Astrocyte of the spinal cord (primary cell): ENCODE data around the gene FRMD5.
"Not testable (repeated sequence)": the region's sequence is repeated elsewhere in the genome, so short reads cannot be mapped to it uniquely, and the experiment has no call there.

ENCODE experiments used
- DNase-seq: peaks from one replicate; pipeline ENCODE4 v3.0.0; 2011; ENCODE audit warnings: low read depth, low spot score
- H3K4me3 ChIP-seq: 2 replicates; pipeline ENCODE4 v1.5.1; 2011; ENCODE audit warnings: low read depth, mild to moderate bottlenecking, low read length, moderate library complexity
- in situ Hi-C: cut with HindIII; loops from 2 replicates; pipeline ENCODE4 v1.10.0; 2017; ENCODE audit warnings: low sequenced_read_pairs
- TF ChIP-seq, protein P1 (sequence below): IDR thresholded peaks from 2 replicates; pipeline ENCODE4 v1.5.1; 2012; ENCODE audit warnings: low read depth, mild to moderate bottlenecking, low read length, inconsistent platforms

The FRMD5 gene

DNA sequence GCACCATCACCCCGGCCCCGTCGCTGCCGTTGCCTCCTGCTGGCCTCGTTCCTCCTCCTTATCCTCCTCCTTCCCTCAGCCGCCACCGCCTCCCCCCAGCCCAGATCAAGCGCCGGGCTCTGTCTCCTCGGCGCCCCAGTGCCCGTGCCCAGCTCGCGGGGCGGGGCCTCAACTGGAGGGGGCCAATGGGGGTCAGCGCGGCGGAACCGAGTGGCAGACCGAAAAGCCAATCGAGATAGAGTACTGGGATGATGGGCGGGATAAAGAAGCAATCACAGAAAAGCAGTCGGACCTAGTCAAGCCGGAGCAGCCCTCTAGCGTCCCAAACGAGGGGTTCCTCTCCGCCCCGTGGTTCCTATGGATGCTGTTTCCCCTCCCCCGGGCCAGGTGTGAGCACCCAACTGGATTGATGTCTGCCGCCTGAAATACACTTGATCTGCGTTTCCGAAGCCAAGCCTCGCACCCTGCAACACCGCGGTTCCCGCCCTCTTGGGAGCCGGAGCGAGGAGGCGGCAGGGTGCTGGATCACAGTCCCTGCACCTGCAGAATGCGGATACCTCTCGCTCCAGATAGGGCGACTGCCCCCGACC is at the start of gene FRMD5:
Gene FRMD5 (minus strand): TSS at position 121 of the 590 bp plus-strand sequence.
- peak within 1 kb of the TSS; percentile 77 for H3K4me3 ChIP-seq
- TF ChIP-seq, protein P1, sequence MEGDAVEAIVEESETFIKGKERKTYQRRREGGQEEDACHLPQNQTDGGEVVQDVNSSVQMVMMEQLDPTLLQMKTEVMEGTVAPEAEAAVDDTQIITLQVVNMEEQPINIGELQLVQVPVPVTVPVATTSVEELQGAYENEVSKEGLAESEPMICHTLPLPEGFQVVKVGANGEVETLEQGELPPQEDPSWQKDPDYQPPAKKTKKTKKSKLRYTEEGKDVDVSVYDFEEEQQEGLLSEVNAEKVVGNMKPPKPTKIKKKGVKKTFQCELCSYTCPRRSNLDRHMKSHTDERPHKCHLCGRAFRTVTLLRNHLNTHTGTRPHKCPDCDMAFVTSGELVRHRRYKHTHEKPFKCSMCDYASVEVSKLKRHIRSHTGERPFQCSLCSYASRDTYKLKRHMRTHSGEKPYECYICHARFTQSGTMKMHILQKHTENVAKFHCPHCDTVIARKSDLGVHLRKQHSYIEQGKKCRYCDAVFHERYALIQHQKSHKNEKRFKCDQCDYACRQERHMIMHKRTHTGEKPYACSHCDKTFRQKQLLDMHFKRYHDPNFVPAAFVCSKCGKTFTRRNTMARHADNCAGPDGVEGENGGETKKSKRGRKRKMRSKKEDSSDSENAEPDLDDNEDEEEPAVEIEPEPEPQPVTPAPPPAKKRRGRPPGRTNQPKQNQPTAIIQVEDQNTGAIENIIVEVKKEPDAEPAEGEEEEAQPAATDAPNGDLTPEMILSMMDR = peak; percentile 62
- DNase-seq = peak; percentile 97
- in situ Hi-C loops = no loop called here

- TF ChIP-seq, protein P1 = peak; percentile 39
- in situ Hi-C loops = no loop called here
- H3K4me3 ChIP-seq = no peak overlapping the region
- DNase-seq = no peak
Measured at GRCh38 chr15:44243829-44244228, 48.8 kb upstream of the FRMD5 start.

GRCh38 chr15:44243141-44243540 is 48.1 kb upstream of the FRMD5 start:
- in situ Hi-C loops = no loop called here
- TF ChIP-seq, protein P1 = no peak
- H3K4me3 ChIP-seq = no peak overlapping the region
- DNase-seq = no peak

GRCh38 chr15:44231842-44232241 is 36.8 kb upstream of the FRMD5 start:
- in situ Hi-C loops = no loop called here
- no peak for DNase-seq

DNA sequence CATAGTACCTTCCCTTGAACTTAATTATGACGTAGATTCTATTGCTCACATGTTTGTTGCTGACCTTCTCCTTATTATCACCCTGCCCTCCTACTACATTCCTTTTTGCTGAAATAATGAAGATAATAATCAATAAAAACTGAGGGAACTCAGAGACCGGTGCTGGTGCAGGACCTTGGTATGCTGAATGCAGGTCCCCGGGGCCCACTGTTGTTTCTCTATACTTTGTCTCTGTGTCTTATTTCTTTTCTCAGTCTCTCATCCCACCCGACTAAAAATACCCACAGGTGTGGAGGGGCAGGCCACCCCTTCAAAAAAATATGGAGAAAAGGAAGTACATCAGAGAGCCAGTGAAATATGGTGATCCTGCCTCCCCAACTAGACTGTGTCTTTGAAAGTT is 34.2 kb upstream of the FRMD5 start:
- DNase-seq, H3K4me3 ChIP-seq, in situ Hi-C loops: not testable (repeated sequence)

More at GRCh38 chr15:44231842-44232241, 36.8 kb upstream of the FRMD5 start:
- TF ChIP-seq, protein P1 = no peak
- no peak overlapping the region for H3K4me3 ChIP-seq

- TF ChIP-seq, protein P1 = no peak
- DNase-seq = no peak
- in situ Hi-C loops = no loop called here
- no peak overlapping the region for H3K4me3 ChIP-seq
Measured at GRCh38 chr15:44227584-44227983, 32.5 kb upstream of the FRMD5 start.

GRCh38 chr15:44227001-44227400 is 31.9 kb upstream of the FRMD5 start:
- in situ Hi-C loops = not testable (repeated sequence)

GRCh38 chr15:44222478-44222877 is 27.4 kb upstream of the FRMD5 start:
- DNase-seq = peak; percentile 15
- TF ChIP-seq, protein P1 = no peak
- no peak overlapping the region for H3K4me3 ChIP-seq
- in situ Hi-C loops = no loop called here

More at GRCh38 chr15:44227001-44227400, 31.9 kb upstream of the FRMD5 start:
- not testable (repeated sequence) for DNase-seq, H3K4me3 ChIP-seq
